Superior temporal gyrus (tissue), 1 donor: Measurements from ENCODE around the gene CARD11.

ENCODE experiments used
- DNase-seq: peaks from one replicate; pipeline ENCODE4 v3.0.0-alpha.2; 2016; ENCODE audit errors: extremely low spot score

Gene CARD11

GRCh38 chr7:3043544-3044371 is at the start of gene CARD11:
CARD11 (minus strand) TSS chr7:3043867; CDS start chr7:2958506, 85,361 bp downstream.
- DNase-seq = no peak

- DNase-seq = no peak
These were observed 48.8 kb upstream of the CARD11 start for GRCh38 chr7:3092468-3092867.

- no peak for DNase-seq
These were observed 48.0 kb upstream of the CARD11 start for GRCh38 chr7:3091631-3092030.

GRCh38 chr7:3089493-3089892 is 45.8 kb upstream of the CARD11 start:
- DNase-seq = no peak

- DNase-seq = no peak
These were observed 43.6 kb upstream of the CARD11 start for GRCh38 chr7:3087243-3087755.

- DNase-seq = no peak
These were observed 39.7 kb upstream of the CARD11 start for GRCh38 chr7:3083350-3083749.

GRCh38 chr7:3082831-3083230 is 39.2 kb upstream of the CARD11 start:
- DNase-seq = no peak

GRCh38 chr7:3082386-3082785 is 38.7 kb upstream of the CARD11 start:
- DNase-seq = no peak

GRCh38 chr7:3080106-3080505 is 36.4 kb upstream of the CARD11 start:
- DNase-seq = no peak

GRCh38 chr7:3078514-3078913 is 34.8 kb upstream of the CARD11 start:
- DNase-seq = no peak

- no peak for DNase-seq
These were observed 33.0 kb upstream of the CARD11 start for GRCh38 chr7:3076700-3077099.

- no peak for DNase-seq
These were observed 32.5 kb upstream of the CARD11 start for GRCh38 chr7:3076163-3076562.

- DNase-seq = no peak
These were observed 31.8 kb upstream of the CARD11 start for GRCh38 chr7:3075441-3075840.

GRCh38 chr7:3074459-3074821 is 30.8 kb upstream of the CARD11 start:
- no peak for DNase-seq

- DNase-seq = no peak
These were observed 30.2 kb upstream of the CARD11 start for GRCh38 chr7:3073763-3074458.

GRCh38 chr7:3070908-3071307 is 27.2 kb upstream of the CARD11 start:
- DNase-seq = no peak

GRCh38 chr7:3069771-3070449 is 26.2 kb upstream of the CARD11 start:
- no peak for DNase-seq

GRCh38 chr7:3068530-3068929 is 24.9 kb upstream of the CARD11 start:
- DNase-seq = no peak

GRCh38 chr7:3067606-3068380 is 24.1 kb upstream of the CARD11 start:
- DNase-seq = no peak

GRCh38 chr7:3067193-3067592 is 23.5 kb upstream of the CARD11 start:
- DNase-seq = no peak

- no peak for DNase-seq
These were observed 22.8 kb upstream of the CARD11 start for GRCh38 chr7:3066506-3066905.

- DNase-seq = no peak
These were observed 22.1 kb upstream of the CARD11 start for GRCh38 chr7:3065724-3066143.
